Nephron (organoid): ENCODE measurements around the gene L1CAM.

Experiments
- H3K27ac Mint-ChIP-seq, 3 experiments: 2 replicates each; pipeline ENCODE4 v1.8.0; 2020; ENCODE audit warnings: mixed read lengths in 3 of 3, mild to moderate bottlenecking in 2 of 3, moderate library complexity in 1 of 3
- H3K27me3 Mint-ChIP-seq: 2 replicates; pipeline ENCODE4 v1.8.0; 2021; ENCODE audit warnings: low read depth, mild to moderate bottlenecking, moderate library complexity, mixed read lengths
- H3K36me3 Mint-ChIP-seq: 2 replicates; pipeline ENCODE4 v1.8.0; 2020; ENCODE audit warnings: low read depth, mixed read lengths
- H3K4me1 Mint-ChIP-seq: 2 replicates; pipeline ENCODE4 v1.8.0; 2020; ENCODE audit warnings: mixed read lengths
- H3K4me3 Mint-ChIP-seq, 3 experiments: 2 replicates each; pipeline ENCODE4 v1.8.0; 2020; ENCODE audit warnings: mild to moderate bottlenecking in 3 of 3, mixed read lengths in 3 of 3, moderate library complexity in 2 of 3
- H3K9me3 Mint-ChIP-seq: 2 replicates; pipeline ENCODE4 v1.8.0; 2020; ENCODE audit warnings: mixed read lengths
- CTCF ChIP-seq, 3 experiments: fragments of 200-600 bp; sonication (generic); IDR thresholded peaks; one replicate each; pipeline ENCODE4 v1.5.0; 2021; ENCODE audit warnings: antibody characterized with exemption in 3 of 3; ENCODE audit not compliant: unreplicated experiment in 3 of 3

L1CAM gene

GRCh38 chrX:153933748-153934147, 47.8 kb upstream of the L1CAM start:
- peak overlapping the region; percentile 85 to 88 (median 88) for H3K4me3 Mint-ChIP-seq
- no peaks in the 10 kb centered on the region for H3K27me3 Mint-ChIP-seq
- H3K27ac Mint-ChIP-seq = peak overlapping the region in 1 of 3 experiments; percentile 59
- peaks cover 18% of the 10 kb centered on the region for H3K9me3 Mint-ChIP-seq
- H3K4me1 Mint-ChIP-seq = no peaks in the 10 kb centered on the region
- TF ChIP-seq CTCF (IDR thresholded peaks at IDR 0.05; ENCODE audit: unreplicated experiment in 3 of 3) = no peak
- peaks cover 15% of the 10 kb centered on the region for H3K36me3 Mint-ChIP-seq

- peak overlapping the region in 2 of 3 experiments; percentile 52 to 69 for H3K4me3 Mint-ChIP-seq
- H3K4me1 Mint-ChIP-seq = peaks cover 5% of the 10 kb centered on the region
- H3K36me3 Mint-ChIP-seq = peaks cover 19% of the 10 kb centered on the region
- no peak overlapping the region for H3K27ac Mint-ChIP-seq
- TF ChIP-seq CTCF (IDR thresholded peaks at IDR 0.05; ENCODE audit: unreplicated experiment in 3 of 3) = no peak
- H3K9me3 Mint-ChIP-seq = peaks cover 18% of the 10 kb centered on the region
- H3K27me3 Mint-ChIP-seq = no peaks in the 10 kb centered on the region
Observed at GRCh38 chrX:153932220-153932915, 46.4 kb upstream of the L1CAM start.

- H3K4me1 Mint-ChIP-seq = peaks cover 5% of the 10 kb centered on the region
- no peak overlapping the region for H3K27ac Mint-ChIP-seq
- no peak for TF ChIP-seq CTCF (IDR thresholded peaks at IDR 0.05; ENCODE audit: unreplicated experiment in 3 of 3)
- H3K9me3 Mint-ChIP-seq = peaks cover 17% of the 10 kb centered on the region
- peak overlapping the region in 1 of 3 experiments; percentile 53 for H3K4me3 Mint-ChIP-seq
- no peaks in the 10 kb centered on the region for H3K27me3 Mint-ChIP-seq
- H3K36me3 Mint-ChIP-seq = peaks cover 19% of the 10 kb centered on the region
Observed at GRCh38 chrX:153931748-153932147, 45.8 kb upstream of the L1CAM start.

- Mint-ChIP-seq H3K36me3 (peaks cover 19% of the 10 kb centered on the region), H3K4me3 (no peak overlapping the region), H3K27ac (no peak overlapping the region), H3K27me3 (no peaks in the 10 kb centered on the region), H3K4me1 (peaks cover 5% of the 10 kb centered on the region), H3K9me3 (peaks cover 15% of the 10 kb centered on the region)
- no peak for TF ChIP-seq CTCF (IDR thresholded peaks at IDR 0.05; ENCODE audit: unreplicated experiment in 3 of 3)
Observed at GRCh38 chrX:153931151-153931550, 45.2 kb upstream of the L1CAM start.

GRCh38 chrX:153930011-153930910, 44.3 kb upstream of the L1CAM start:
- H3K27me3 Mint-ChIP-seq = no peaks in the 10 kb centered on the region
- peaks cover 11% of the 10 kb centered on the region for H3K9me3 Mint-ChIP-seq
- TF ChIP-seq CTCF (IDR thresholded peaks at IDR 0.05; ENCODE audit: unreplicated experiment in 3 of 3) = no peak
- peak overlapping the region in 1 of 3 experiments; percentile 35 for H3K4me3 Mint-ChIP-seq
- no peak overlapping the region for H3K27ac Mint-ChIP-seq
- H3K4me1 Mint-ChIP-seq = peaks cover 5% of the 10 kb centered on the region
- H3K36me3 Mint-ChIP-seq = peaks cover 19% of the 10 kb centered on the region
